HFFc6 (cell line): ENCODE measurements around the gene WSB1. TPM values are rescaled to one million over a fixed set of nuclear protein-coding genes. Genes with fewer than 3 reads are reported as not detected.
"Not testable (repeated sequence)": the region's sequence is repeated elsewhere in the genome, so short reads cannot be mapped to it uniquely, and the experiment has no call there.

Experiments used
- DNase-seq: peaks from one replicate; pipeline ENCODE4 v3.0.0-alpha.2; 2018
- H3K27ac Mint-ChIP-seq: 2 replicates; pipeline ENCODE4 v1.8.0; 2020; ENCODE audit warnings: mild to moderate bottlenecking, mixed read lengths
- H3K27me3 Mint-ChIP-seq: 2 replicates; pipeline ENCODE4 v1.8.0; 2021; ENCODE audit warnings: mild to moderate bottlenecking, moderate library complexity, mixed read lengths; ENCODE audit not compliant: insufficient read depth
- H3K36me3 Mint-ChIP-seq: 2 replicates; pipeline ENCODE4 v1.8.0; 2021; ENCODE audit warnings: low read depth, mixed read lengths
- H3K4me1 Mint-ChIP-seq: 2 replicates; pipeline ENCODE4 v1.8.0; 2020; ENCODE audit warnings: low read depth, mixed read lengths
- H3K4me3 Mint-ChIP-seq: 2 replicates; pipeline ENCODE4 v1.8.0; 2020; ENCODE audit warnings: mild to moderate bottlenecking, moderate library complexity, mixed read lengths
- H3K9me3 Mint-ChIP-seq: 2 replicates; pipeline ENCODE4 v1.8.0; 2020; ENCODE audit warnings: mild to moderate bottlenecking, mixed read lengths
- total RNA-seq, 6 experiments: library from RNA; stranded (reverse); fragmentation: NEBNext Ultra II Directional; extraction: Animal tissue kit (Norgen Biotek cat#: 25700); gene quantifications; 2 replicates in 1 of 6; 3 replicates in 5 of 6; pipeline ENCODE4 v1.2.3, GENCODE V29; 2021
- TF ChIP-seq, protein P1 (sequence below): fragments of 200-600 bp; sonication (generic); IDR thresholded peaks from 2 replicates; pipeline ENCODE4 v1.5.0; 2021; ENCODE audit warnings: antibody characterized with exemption, mild to moderate bottlenecking

WSB1 gene
- total RNA-seq, 6 experiments from 2014 or later: 60.5 to 74.4 (median 66.5) TPM

DNA sequence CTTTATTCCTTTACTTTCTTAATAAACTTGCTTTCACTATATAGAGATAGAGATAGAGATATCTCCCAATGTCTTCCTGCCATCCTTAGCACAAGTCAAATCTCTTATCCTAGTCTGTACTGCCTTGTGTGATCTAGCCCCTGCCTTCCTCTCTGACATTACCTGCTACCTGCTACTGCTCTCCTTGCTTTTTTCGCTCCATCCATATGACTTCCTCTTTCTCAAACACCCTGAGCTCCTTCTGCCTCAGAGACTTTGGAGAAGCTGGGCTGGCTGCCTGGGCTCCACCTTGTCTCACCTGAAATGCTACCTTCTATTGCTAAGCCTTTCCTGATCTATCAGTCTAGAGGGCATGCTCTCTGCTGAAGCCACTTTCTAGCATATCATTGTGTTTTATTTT lies 24.7 kb upstream of the WSB1 start:
- Mint-ChIP-seq H3K4me3 (no peak overlapping the region), H3K27ac (no peak overlapping the region), H3K4me1 (peaks cover 2% of the 10 kb centered on the region), H3K36me3 (no peaks in the 10 kb centered on the region), H3K27me3 (peaks cover 19% of the 10 kb centered on the region), H3K9me3 (no peaks in the 10 kb centered on the region)
- no peak for DNase-seq
- TF ChIP-seq, protein P1, sequence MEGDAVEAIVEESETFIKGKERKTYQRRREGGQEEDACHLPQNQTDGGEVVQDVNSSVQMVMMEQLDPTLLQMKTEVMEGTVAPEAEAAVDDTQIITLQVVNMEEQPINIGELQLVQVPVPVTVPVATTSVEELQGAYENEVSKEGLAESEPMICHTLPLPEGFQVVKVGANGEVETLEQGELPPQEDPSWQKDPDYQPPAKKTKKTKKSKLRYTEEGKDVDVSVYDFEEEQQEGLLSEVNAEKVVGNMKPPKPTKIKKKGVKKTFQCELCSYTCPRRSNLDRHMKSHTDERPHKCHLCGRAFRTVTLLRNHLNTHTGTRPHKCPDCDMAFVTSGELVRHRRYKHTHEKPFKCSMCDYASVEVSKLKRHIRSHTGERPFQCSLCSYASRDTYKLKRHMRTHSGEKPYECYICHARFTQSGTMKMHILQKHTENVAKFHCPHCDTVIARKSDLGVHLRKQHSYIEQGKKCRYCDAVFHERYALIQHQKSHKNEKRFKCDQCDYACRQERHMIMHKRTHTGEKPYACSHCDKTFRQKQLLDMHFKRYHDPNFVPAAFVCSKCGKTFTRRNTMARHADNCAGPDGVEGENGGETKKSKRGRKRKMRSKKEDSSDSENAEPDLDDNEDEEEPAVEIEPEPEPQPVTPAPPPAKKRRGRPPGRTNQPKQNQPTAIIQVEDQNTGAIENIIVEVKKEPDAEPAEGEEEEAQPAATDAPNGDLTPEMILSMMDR: no peak

DNA sequence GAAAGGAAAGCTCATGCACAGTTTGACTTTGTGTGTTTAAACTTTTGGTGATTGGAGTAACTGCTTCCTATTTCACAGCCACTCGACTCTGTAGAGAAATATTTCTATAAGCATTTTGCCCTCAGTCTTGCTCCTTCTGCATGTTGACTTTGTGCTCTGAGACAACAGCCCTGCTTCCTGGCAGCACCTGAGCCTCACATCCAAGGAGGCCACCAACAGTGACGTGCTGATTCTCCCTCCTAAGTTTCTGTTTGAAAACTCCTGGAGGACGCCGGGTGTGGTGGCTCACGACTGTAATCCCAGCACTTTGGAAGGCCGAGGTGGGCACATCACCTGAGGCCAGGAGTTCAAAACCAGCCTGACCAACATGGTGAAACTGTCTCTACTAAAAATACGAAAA lies 23.9 kb upstream of the WSB1 start:
- Mint-ChIP-seq H3K27ac (no peak overlapping the region), H3K4me3 (no peak overlapping the region), H3K27me3 (peaks cover 19% of the 10 kb centered on the region), H3K36me3 (no peaks in the 10 kb centered on the region), H3K4me1 (peaks cover 7% of the 10 kb centered on the region), H3K9me3 (no peaks in the 10 kb centered on the region)
- DNase-seq: no peak
- TF ChIP-seq, protein P1: no peak

DNA sequence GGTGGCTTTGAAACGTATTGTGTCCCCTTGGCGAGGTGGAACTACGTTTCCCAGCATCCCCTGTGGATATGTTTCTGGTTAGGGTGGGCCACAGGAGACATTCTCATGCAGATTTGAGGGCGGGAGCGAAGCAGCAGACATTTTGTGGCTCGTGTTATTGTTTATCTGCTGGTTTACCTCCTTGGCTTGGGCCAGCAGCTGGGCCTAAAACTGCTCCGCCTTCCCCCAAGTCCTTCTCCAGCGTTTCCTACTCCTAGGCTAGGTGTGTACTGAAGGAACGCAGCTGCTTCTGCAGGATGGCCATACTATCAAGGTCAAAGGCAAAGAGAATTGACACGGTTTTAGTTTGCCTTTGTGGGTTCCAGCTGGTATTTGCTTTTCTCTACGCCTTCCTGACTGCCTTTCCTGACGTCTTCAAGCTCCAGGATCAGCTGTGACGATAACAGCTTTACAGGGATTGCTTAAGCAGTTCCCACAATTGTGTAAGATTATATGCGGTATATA lies 17.2 kb upstream of the WSB1 start:
- no peak for DNase-seq
- Mint-ChIP-seq H3K4me3 (no peak overlapping the region), H3K27me3 (peaks cover 11% of the 10 kb centered on the region), H3K4me1 (peaks cover 13% of the 10 kb centered on the region), H3K36me3 (no peaks in the 10 kb centered on the region), H3K9me3 (no peaks in the 10 kb centered on the region), H3K27ac (no peak overlapping the region)
- TF ChIP-seq, protein P1: no peak

DNA sequence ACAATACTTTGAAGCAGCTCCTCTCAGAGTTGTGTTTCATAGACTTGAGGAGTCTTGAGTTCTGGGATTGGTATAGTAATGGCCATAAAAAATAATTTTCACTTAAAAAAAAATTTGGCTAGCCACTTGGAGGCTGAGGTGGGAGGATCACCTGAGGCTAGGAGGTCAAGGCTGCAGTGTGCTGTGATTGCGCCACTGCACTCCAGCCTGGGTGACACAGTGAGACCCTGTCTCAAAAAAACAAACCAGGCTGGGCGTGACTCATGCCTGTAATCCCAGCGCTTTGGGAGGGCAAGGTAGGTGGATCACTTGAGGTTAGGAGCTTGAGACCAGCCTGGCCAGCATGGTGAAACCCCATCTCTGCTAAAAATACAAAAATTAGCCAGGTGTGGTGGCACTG lies 14.8 kb upstream of the WSB1 start:
- DNase-seq, H3K27me3 Mint-ChIP-seq, H3K4me3 Mint-ChIP-seq, H3K9me3 Mint-ChIP-seq, H3K27ac Mint-ChIP-seq, H3K36me3 Mint-ChIP-seq: not testable (repeated sequence)
- H3K4me1 Mint-ChIP-seq: peaks cover 18% of the 10 kb centered on the region

DNA sequence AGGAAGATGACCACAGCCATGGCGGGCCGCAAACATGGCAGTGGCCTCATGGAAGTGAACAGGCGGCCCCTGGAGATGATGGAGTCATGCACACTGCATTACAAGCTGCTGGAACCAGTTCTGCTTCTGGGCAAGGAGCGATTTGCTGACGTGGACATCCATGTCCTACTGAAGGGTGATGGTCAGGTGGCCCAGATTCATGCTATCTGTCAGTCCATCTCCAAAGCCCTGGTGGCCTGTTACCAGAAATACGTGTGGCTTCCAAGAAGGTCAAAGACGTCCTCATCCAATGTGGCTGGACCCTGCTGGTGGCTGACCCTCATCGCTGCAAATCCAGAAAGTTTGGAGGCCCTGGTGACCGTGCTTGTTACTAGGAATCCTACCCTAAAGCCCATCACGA lies 13.4 kb upstream of the WSB1 start:
- no peaks in the 10 kb centered on the region for H3K36me3 Mint-ChIP-seq
- TF ChIP-seq, protein P1: no peak
- H3K27ac Mint-ChIP-seq: no peak overlapping the region
- peaks cover 13% of the 10 kb centered on the region for H3K4me1 Mint-ChIP-seq
- H3K27me3 Mint-ChIP-seq: peaks cover 2% of the 10 kb centered on the region
- H3K4me3 Mint-ChIP-seq: no peak overlapping the region
- no peaks in the 10 kb centered on the region for H3K9me3 Mint-ChIP-seq
- no peak for DNase-seq

DNA sequence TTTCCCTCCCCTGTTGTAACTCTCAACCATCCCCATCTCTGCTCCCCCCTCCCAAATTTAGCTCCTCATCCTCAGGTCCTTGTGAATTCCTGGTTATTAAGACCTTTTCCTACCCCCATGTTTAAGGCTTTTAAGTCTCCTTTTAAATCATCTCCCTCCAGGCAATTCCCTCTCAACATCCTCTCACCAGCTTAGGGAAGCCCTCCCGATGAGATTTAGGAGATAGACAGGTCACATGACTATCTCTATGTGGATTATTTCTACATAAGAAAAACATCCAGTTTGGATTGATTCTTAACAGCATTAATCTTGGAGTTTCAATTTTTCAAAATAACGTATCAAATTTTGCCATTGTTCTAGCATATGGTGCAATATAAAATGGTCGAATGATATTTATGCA lies 12.5 kb upstream of the WSB1 start:
- Mint-ChIP-seq H3K36me3 (no peaks in the 10 kb centered on the region), H3K27ac (no peak overlapping the region), H3K4me1 (peaks cover 13% of the 10 kb centered on the region), H3K9me3 (no peaks in the 10 kb centered on the region), H3K4me3 (no peak overlapping the region), H3K27me3 (peaks cover 2% of the 10 kb centered on the region)
- no peak for DNase-seq
- TF ChIP-seq, protein P1: no peak
